GM19025 (cell line): Measurements from ENCODE around the gene OR51B4.
"Not testable (repeated sequence)": the region's sequence is repeated elsewhere in the genome, so short reads cannot be mapped to it uniquely, and the experiment has no call there.

Source experiments
- ATAC-seq: cut with Tn5 transposase; IDR thresholded peaks from one replicate; pipeline ENCODE4 v1.9.1; 2021; ENCODE audit warnings: mild to moderate bottlenecking, low read depth, moderate library complexity; ENCODE audit not compliant: unreplicated experiment

OR51B4 gene

GRCh38 chr11:5275369-5276110 is 26.2 kb downstream of the OR51B4 start:
- ATAC-seq, result no peak

GRCh38 chr11:5274395-5274794 is 27.4 kb downstream of the OR51B4 start:
- no peak for ATAC-seq

DNA sequence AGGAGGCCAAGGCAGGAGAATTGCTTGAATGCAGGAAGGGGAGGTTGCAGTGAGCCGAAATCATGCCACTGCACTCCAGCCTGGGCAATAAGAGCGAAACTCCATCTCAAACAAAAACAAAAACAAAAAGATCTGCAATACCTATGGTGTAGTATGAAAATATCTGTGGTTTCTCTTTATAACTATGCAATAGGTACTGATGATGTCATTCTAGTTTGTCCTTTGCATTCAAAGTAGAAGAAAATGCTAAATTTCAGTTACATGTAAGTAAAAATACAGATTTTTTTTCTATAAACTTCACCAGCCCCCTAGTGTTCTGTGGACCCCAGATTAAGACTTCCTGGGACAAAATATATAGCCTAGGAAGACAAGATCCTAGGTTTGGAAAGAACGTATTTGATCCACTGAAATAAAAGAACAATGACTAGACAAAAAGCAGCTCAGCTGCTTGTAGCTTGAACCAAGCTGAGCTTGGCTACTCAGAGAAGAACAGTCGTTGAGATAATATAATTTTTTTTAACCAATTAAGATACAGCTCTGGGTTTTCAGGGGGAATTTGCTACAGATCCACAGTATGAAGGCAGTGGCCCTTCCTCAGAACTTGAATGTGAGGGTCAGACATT is 29.2 kb downstream of the OR51B4 start:
- no peak for ATAC-seq

DNA sequence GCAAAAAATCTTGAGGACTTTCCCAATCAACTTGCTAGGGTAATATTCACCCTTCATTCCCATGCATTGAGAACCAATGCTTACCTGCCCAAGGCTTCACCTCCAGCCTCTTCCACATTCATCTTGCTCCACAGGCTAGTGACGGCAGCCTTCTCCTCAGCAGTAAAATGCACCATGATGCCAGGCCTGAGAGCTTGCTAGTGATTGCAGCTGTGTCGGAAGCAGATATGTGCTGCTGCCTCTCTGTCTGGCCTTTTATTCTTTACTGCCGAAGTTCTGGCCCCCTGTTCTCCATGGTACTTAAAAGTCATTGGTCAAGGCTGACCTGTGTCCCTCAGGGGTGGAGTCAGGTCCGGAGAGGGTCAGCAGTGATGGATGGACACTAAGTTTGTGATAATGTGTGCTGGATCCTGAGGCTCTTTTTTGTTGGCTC is 32.0 kb downstream of the OR51B4 start, which contains the start of gene HBE1:
Gene HBE1 (minus strand): TSS at position 231 of the 433 bp plus-strand sequence. CDS start 55 bp downstream, at position 176.
- ATAC-seq, result no peak

GRCh38 chr11:5267033-5267563 is 34.6 kb downstream of the OR51B4 start:
- no peak for ATAC-seq

GRCh38 chr11:5266609-5267008 is 35.1 kb downstream of the OR51B4 start:
- ATAC-seq, result no peak

DNA sequence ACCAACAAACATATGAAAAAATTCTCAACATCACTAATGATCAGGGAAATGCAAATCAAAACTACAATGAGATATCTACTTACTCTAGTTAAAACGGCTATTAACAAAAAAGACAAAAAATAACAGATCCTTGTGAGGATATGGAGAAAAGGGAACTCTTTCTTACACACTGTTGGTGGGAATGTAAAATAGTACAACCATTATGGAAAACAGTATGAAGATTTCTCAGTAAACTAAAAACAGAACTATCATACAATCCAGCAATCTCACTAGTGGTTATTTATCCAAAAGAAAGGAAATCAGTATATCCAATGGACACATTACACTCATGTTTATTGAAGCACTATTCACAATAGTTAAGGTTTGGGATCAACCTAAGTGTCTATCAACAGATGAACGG is 35.9 kb downstream of the OR51B4 start:
- ATAC-seq, result no peak

DNA sequence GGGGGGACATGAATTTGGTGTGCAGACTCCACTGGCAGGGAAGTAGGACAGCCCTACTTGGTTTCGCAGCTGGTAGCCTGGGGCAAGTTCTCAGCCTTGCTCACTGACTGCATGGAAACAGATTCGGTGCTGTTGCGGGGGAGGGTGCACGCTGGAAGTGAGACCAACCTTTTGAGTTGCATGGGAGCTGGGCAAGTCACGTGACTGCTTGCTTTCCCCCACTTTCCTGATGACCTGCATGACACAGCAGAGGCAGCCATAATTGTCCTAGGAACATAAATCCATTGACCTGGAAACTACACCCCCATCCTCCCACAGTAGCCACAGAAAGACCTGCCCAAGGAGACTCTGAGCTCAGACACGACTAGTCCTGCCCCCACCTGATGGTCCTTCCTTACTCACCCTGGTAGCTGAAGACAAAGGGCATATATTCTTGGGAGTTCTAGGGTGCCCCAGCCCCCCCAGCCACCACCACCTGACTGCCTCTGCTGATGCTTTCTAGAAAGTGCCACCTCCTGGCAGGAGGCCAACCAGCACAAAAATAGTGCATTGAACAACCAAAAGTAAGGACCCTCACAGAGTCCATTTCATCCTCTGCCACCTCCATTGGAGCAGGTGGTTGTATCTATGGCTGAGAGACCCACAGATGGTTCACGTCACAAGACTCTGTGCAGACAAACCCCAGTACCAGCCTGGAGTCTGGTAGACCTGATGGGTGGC is 43.0 kb downstream of the OR51B4 start:
- ATAC-seq, result no peak

GRCh38 chr11:5257296-5257695 is 44.5 kb downstream of the OR51B4 start:
- no peak for ATAC-seq

DNA sequence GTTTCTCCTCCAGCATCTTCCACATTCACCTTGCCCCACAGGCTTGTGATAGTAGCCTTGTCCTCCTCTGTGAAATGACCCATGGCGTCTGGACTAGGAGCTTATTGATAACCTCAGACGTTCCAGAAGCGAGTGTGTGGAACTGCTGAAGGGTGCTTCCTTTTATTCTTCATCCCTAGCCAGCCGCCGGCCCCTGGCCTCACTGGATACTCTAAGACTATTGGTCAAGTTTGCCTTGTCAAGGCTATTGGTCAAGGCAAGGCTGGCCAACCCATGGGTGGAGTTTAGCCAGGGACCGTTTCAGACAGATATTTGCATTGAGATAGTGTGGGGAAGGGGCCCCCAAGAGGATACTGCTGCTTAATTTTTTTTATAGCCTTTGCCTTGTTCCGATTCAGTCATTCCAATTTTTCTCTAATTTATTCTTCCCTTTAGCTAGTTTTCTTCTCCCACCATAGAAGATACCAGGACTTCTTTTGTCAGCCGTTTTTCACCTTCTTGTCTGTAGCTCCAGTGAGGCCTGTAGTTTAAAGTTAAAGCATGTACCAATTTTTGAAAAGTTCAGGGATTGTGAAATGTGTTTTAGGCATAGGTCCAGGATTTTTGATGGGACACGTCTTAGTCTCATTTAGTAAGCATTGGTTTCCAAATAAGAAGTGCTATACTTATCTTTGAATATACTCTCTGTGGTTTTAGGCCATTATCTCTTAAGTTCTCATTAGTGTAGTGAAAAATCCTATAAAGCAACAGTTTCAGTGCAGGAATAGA is 46.9 kb downstream of the OR51B4 start, which contains the start of gene HBG2:
Gene HBG2 (minus strand): TSS at position 136 of the 768 bp plus-strand sequence. CDS start 53 bp downstream, at position 83.
- ATAC-seq, result not testable (repeated sequence)

DNA sequence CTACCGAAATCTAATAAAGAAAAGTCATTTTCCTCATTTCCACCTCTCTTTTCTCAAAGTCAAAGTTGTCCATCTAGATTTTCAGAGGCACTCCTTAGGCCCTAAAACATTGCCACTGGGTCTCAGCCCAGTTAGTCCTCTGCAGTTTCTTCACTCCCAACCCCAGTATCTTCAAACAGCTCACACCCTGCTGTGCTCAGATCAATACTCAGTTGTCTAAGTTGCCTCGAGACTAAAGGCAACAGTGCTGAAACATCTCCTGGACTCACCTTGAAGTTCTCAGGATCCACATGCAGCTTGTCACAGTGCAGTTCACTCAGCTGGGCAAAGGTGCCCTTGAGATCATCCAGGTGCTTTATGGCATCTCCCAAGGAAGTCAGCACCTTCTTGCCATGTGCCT is 47.7 kb downstream of the OR51B4 start:
- not testable (repeated sequence) for ATAC-seq

GRCh38 chr11:5253440-5253839 is 48.3 kb downstream of the OR51B4 start:
- not testable (repeated sequence) for ATAC-seq

DNA sequence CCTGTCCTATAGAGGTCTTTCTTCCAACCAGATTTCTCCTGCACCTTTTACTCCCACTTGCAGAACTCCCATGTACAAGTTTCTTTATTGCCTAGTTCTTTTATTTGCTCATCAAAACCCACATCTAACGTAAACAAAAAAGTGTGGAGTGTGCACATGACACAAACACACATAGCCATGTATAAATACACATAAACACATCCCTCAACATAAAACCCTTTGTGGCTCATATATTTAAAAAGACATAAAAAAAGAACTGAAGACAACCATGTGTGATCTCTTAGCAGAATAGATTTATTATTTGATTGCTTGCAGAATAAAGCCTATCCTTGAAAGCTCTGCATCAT is 48.9 kb downstream of the OR51B4 start:
- no peak for ATAC-seq

GRCh38 chr11:5252192-5252918 is 49.4 kb downstream of the OR51B4 start:
- no peak for ATAC-seq

- ATAC-seq, result no peak
Measured at GRCh38 chr11:5251746-5252145, 50.0 kb downstream of the OR51B4 start.
